AG04449 (cell line): ENCODE results near the gene SLC25A27.

Source experiments
- CTCF ChIA-PET: fragments of 350-600 bp; formaldehyde crosslinking; extraction: SDS; loops from one replicate; lab custom pipeline; 2021; ENCODE audit warnings: antibody characterized with exemption; lab: Yijun Ruan, JAX
- POLR2A ChIA-PET: fragments of 400-600, 350-600 bp; formaldehyde crosslinking; extraction: SDS; loops from one replicate; lab custom pipeline; 2020; ENCODE audit warnings: antibody characterized with exemption, inconsistent platforms; lab: Yijun Ruan, JAX
- DNase-seq: peaks from one replicate; pipeline ENCODE4 v3.0.0-alpha.2; 2010; ENCODE audit warnings: low read depth, low spot score
- H3K4me3 ChIP-seq: 2 replicates; pipeline ENCODE4 v1.5.1; 2011; ENCODE audit warnings: low read depth, mild to moderate bottlenecking, control low read depth, low read length
- CTCF ChIP-seq: IDR thresholded peaks from one replicate; pipeline ENCODE4 v1.5.1; 2011; ENCODE audit warnings: mild to moderate bottlenecking, moderate library complexity, low read length, control low read depth, inconsistent platforms; ENCODE audit not compliant: insufficient read depth; ENCODE audit errors: missing control alignments

The SLC25A27 gene

DNA sequence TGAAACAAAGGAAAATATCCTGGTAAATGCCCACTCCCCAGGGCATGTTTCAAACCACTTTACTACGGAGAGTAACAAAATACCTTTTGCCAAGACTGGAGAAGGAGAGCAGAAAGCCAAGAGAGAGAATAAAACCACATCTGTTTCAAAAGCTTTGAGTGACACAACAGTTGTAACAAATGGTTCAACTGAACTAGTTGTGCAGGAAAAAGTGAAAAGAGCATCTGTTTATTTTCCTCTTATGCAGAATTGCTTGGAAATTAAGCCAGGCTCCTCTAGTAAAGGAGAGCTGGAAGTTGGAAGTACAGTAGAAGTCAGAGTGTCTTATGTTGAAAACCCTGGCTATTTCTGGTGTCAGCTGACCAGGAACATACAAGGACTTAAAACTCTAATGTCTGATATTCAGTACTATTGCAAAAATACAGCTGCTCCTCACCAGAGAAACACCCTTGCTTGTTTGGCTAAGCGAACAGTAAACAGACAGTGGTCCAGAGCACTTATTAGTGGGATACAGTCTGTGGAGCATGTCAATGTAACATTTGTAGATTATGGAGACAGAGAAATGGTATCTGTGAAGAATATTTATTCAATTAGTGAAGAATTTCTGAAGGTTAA, 37.5 kb downstream of the SLC25A27 start:
- POLR2A ChIA-PET, result no interaction called here
- TF ChIP-seq CTCF, result no peak
- no peak for DNase-seq

GRCh38 chr6:46690911-46691451, 38.2 kb downstream of the SLC25A27 start:
- no peak for DNase-seq
- no peak for TF ChIP-seq CTCF
- H3K4me3 ChIP-seq, result no peak overlapping the region
- ChIA-PET POLR2A (no interaction called here), CTCF (no interaction called here)

More for the DNA sequence above, 37.5 kb downstream of the SLC25A27 start:
- no peak overlapping the region for H3K4me3 ChIP-seq
- CTCF ChIA-PET, result no interaction called here

- no peak for TF ChIP-seq CTCF
- DNase-seq, result no peak
- no peak overlapping the region for H3K4me3 ChIP-seq
- ChIA-PET CTCF (no interaction called here), POLR2A (no interaction called here)
These were observed 47.2 kb downstream of the SLC25A27 start for GRCh38 chr6:46699970-46700369.

DNA sequence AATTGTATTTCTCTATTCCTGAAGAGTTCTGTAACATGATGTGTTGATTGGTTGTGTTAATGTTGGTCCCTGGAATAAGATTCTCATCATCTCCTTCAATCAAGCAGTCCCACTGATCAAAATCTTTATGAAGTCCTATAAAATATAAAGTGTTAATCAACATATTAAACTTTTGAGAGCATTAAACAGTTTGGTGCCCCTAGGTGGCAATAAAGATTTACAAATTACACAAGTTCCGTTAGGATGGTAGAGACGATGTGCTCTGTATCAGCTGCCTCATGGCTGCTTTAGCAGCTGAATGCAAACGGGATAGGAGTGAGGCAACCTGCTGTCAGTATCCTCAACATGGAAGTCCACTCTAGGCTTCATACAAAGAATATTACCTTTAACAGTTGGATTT, 51.8 kb downstream of the SLC25A27 start:
- no peak for DNase-seq
- ChIA-PET POLR2A (no interaction called here), CTCF (no interaction called here)
- TF ChIP-seq CTCF, result no peak
- no peak overlapping the region for H3K4me3 ChIP-seq

GRCh38 chr6:46706464-46706863, 53.7 kb downstream of the SLC25A27 start:
- ChIA-PET CTCF (no interaction called here), POLR2A (no interaction called here)
- DNase-seq, result no peak
- no peak for TF ChIP-seq CTCF
- H3K4me3 ChIP-seq, result no peak overlapping the region

DNA sequence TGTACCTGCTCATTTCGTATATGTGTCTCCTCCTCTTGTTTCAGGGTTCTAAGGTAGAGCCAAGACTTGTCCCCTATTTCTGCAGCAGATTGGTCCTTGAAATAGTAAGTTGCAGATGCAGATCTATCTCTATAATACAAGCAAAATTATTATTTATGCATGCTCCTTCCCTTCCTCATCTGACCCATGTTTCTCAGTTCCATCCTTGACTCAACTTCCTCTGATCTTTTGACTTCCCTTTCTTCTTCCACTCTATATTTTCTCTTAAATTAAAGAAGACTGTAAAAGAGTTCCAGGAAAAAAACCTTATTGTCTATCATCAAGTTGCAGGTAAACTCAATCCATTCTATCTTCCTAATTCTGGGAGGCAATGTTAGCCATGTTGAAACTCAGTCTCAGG, 58.7 kb downstream of the SLC25A27 start:
- TF ChIP-seq CTCF, result no peak
- DNase-seq, result no peak
- ChIA-PET POLR2A (no interaction called here), CTCF (no interaction called here)
- no peak overlapping the region for H3K4me3 ChIP-seq
